ENCODE measurements around the gene NSD2.
"Not testable (repeated sequence)": the region's sequence is repeated elsewhere in the genome, so short reads cannot be mapped to it uniquely, and the experiment has no call there.

Gene NSD2

GRCh38 chr4:1997712-1998111 lies 126.5 kb downstream of the NSD2 start:
- Histone ChIP-seq H3K36me3 (ENCODE audit: insufficient read depth, low read length) (peaks cover 73% of the 10 kb centered on the region), H3K9me3 (ENCODE audit: low read depth, low read length) (peaks cover 3% of the 10 kb centered on the region; the same call in 1 of the 2 replicates), H3K9ac (ENCODE audit: insufficient read length) (no peak overlapping the region), H3K4me3 (no peak overlapping the region), H3K27ac (no peak overlapping the region)
- no peak for DNase-seq (ENCODE audit: low read depth, low spot score)
- TF ChIP-seq EZH2 (IDR thresholded peaks at IDR 0.05), result no peak
- no peak for TF ChIP-seq POLR2AphosphoS5 (IDR thresholded peaks at IDR 0.05; ENCODE audit: borderline replicate concordance, low read depth, low read length)
- TF ChIP-seq FOXP2 (optimal IDR thresholded peaks at IDR 0.05; ENCODE audit: control extremely low read depth, extremely low read length, insufficient read depth), result no peak

- no peak overlapping the region for H3K27ac ChIP-seq
- H3K4me3 ChIP-seq, result no peak overlapping the region
- H3K36me3 ChIP-seq (ENCODE audit: insufficient read depth, low read length), result peaks cover 79% of the 10 kb centered on the region
- no peak for DNase-seq (ENCODE audit: low read depth, low spot score)
- no peak overlapping the region for H3K9ac ChIP-seq (ENCODE audit: insufficient read length)
- TF ChIP-seq POLR2AphosphoS5 (IDR thresholded peaks at IDR 0.05; ENCODE audit: borderline replicate concordance, low read depth, low read length) (no peak), FOXP2 (optimal IDR thresholded peaks at IDR 0.05; ENCODE audit: control extremely low read depth, extremely low read length, insufficient read depth) (no peak), EZH2 (IDR thresholded peaks at IDR 0.05) (no peak)
- peaks cover 3% of the 10 kb centered on the region; the same call in 1 of the 2 replicates for H3K9me3 ChIP-seq (ENCODE audit: low read depth, low read length)
Observed at GRCh38 chr4:1998296-1998695, 127.1 kb downstream of the NSD2 start.

- H3K27ac ChIP-seq; H3K4me3 ChIP-seq; H3K9ac ChIP-seq (ENCODE audit: insufficient read length); DNase-seq (ENCODE audit: low read depth, low spot score); H3K9me3 ChIP-seq (ENCODE audit: low read depth, low read length): not testable (repeated sequence)
- peaks cover 89% of the 10 kb centered on the region for H3K36me3 ChIP-seq (ENCODE audit: insufficient read depth, low read length)
Observed at GRCh38 chr4:1999308-1999707, 128.1 kb downstream of the NSD2 start.

- H3K9me3 ChIP-seq (ENCODE audit: low read depth, low read length); DNase-seq (ENCODE audit: low read depth, low spot score); H3K27ac ChIP-seq; H3K4me3 ChIP-seq; H3K9ac ChIP-seq (ENCODE audit: insufficient read length): not testable (repeated sequence)
- H3K36me3 ChIP-seq (ENCODE audit: insufficient read depth, low read length), result peaks cover 84% of the 10 kb centered on the region
Observed at GRCh38 chr4:2003361-2003760, 132.2 kb downstream of the NSD2 start.

GRCh38 chr4:2006367-2006766 lies 135.2 kb downstream of the NSD2 start:
- H3K4me3 ChIP-seq, result no peak overlapping the region
- peaks cover 54% of the 10 kb centered on the region for H3K36me3 ChIP-seq (ENCODE audit: insufficient read depth, low read length)
- H3K27ac ChIP-seq, result no peak overlapping the region
- TF ChIP-seq POLR2AphosphoS5 (IDR thresholded peaks at IDR 0.05; ENCODE audit: borderline replicate concordance, low read depth, low read length), result no peak
- no peak overlapping the region for H3K9ac ChIP-seq (ENCODE audit: insufficient read length)
- DNase-seq (ENCODE audit: low read depth, low spot score), result no peak
- H3K9me3 ChIP-seq (ENCODE audit: low read depth, low read length), result no peaks in the 10 kb centered on the region

GRCh38 chr4:2006956-2007653 lies 135.9 kb downstream of the NSD2 start:
- TF ChIP-seq EZH2 (IDR thresholded peaks at IDR 0.05) (no peak), POLR2AphosphoS5 (IDR thresholded peaks at IDR 0.05; ENCODE audit: borderline replicate concordance, low read depth, low read length) (no peak), FOXP2 (optimal IDR thresholded peaks at IDR 0.05; ENCODE audit: control extremely low read depth, extremely low read length, insufficient read depth) (no peak)
- peak overlapping the region; percentile 99 for H3K4me3 ChIP-seq
- H3K27ac ChIP-seq, result no peak overlapping the region
- no peak for DNase-seq (ENCODE audit: low read depth, low spot score)
- no peaks in the 10 kb centered on the region for H3K9me3 ChIP-seq (ENCODE audit: low read depth, low read length)
- H3K9ac ChIP-seq (ENCODE audit: insufficient read length), result peak overlapping the region; percentile 99
- peaks cover 50% of the 10 kb centered on the region for H3K36me3 ChIP-seq (ENCODE audit: insufficient read depth, low read length)

- Histone ChIP-seq H3K9ac (ENCODE audit: insufficient read length) (peak overlapping the region; percentile 99), H3K9me3 (ENCODE audit: low read depth, low read length) (no peaks in the 10 kb centered on the region), H3K4me3 (peak overlapping the region; percentile 99), H3K27ac (no peak overlapping the region), H3K36me3 (ENCODE audit: insufficient read depth, low read length) (peaks cover 41% of the 10 kb centered on the region)
- DNase-seq (ENCODE audit: low read depth, low spot score), result no peak
- TF ChIP-seq EZH2 (IDR thresholded peaks at IDR 0.05), result no peak
- no peak for TF ChIP-seq FOXP2 (optimal IDR thresholded peaks at IDR 0.05; ENCODE audit: control extremely low read depth, extremely low read length, insufficient read depth)
- TF ChIP-seq POLR2AphosphoS5 (IDR thresholded peaks at IDR 0.05; ENCODE audit: borderline replicate concordance, low read depth, low read length), result no peak
Observed at GRCh38 chr4:2007804-2008670, 136.8 kb downstream of the NSD2 start.

GRCh38 chr4:2008671-2008920 lies 137.4 kb downstream of the NSD2 start:
- Histone ChIP-seq H3K36me3 (ENCODE audit: insufficient read depth, low read length) (peaks cover 35% of the 10 kb centered on the region), H3K4me3 (peak overlapping the region; percentile 99), H3K27ac (peak overlapping the region; percentile 99), H3K9ac (ENCODE audit: insufficient read length) (peak overlapping the region; percentile 99), H3K9me3 (ENCODE audit: low read depth, low read length) (no peaks in the 10 kb centered on the region)
- DNase-seq (ENCODE audit: low read depth, low spot score), result no peak
- TF ChIP-seq POLR2AphosphoS5 (IDR thresholded peaks at IDR 0.05; ENCODE audit: borderline replicate concordance, low read depth, low read length) (no peak), EZH2 (IDR thresholded peaks at IDR 0.05) (no peak), FOXP2 (optimal IDR thresholded peaks at IDR 0.05; ENCODE audit: control extremely low read depth, extremely low read length, insufficient read depth) (no peak)
